SU-DHL-6 (cell line): ENCODE measurements around the gene ZNF154.
"Not testable (repeated sequence)": the region's sequence is repeated elsewhere in the genome, so short reads cannot be mapped to it uniquely, and the experiment has no call there.

Experiments
- H2AFZ ChIP-seq: fragments of 200-600 bp; sonication (generic); 2 replicates; pipeline ENCODE4 v1.6.1; 2014; ENCODE audit warnings: low read depth, mild to moderate bottlenecking, moderate library complexity, mixed read lengths, antibody characterized with exemption, low read length; ENCODE audit not compliant: severe bottlenecking
- H3F3A ChIP-seq: fragments of 200-600 bp; shearing (Covaris generic); 2 replicates; pipeline ENCODE4 v1.6.0; 2016; ENCODE audit warnings: antibody characterized with exemption, mild to moderate bottlenecking; ENCODE audit not compliant: insufficient read depth
- H3K27ac ChIP-seq: fragments of 200-600 bp; sonication (generic); 2 replicates; pipeline ENCODE4 v1.5.1; 2016; ENCODE audit warnings: low read depth, mild to moderate bottlenecking, low read length, moderate library complexity, mixed read lengths
- H3K27me3 ChIP-seq: fragments of 200-600 bp; sonication (generic), shearing (Covaris generic); 2 replicates; pipeline ENCODE4 v1.6.0; 2014; ENCODE audit warnings: mild to moderate bottlenecking, low read length
- H3K36me3 ChIP-seq: fragments of 200-600 bp; sonication (generic); 2 replicates; pipeline ENCODE4 v1.6.1; 2014; ENCODE audit warnings: mild to moderate bottlenecking, low read length, mixed read lengths
- H3K4me2 ChIP-seq: fragments of 300-600, 200-600 bp; shearing (Covaris generic), sonication (generic); 2 replicates; pipeline ENCODE4 v1.6.0; 2014; ENCODE audit warnings: low read length, low read depth, mild to moderate bottlenecking; ENCODE audit not compliant: poor library complexity, severe bottlenecking
- H3K4me3 ChIP-seq: fragments of 200-600 bp; sonication (generic); 2 replicates; pipeline ENCODE4 v1.5.1; 2014; ENCODE audit warnings: antibody characterized with exemption, low read length, mild to moderate bottlenecking, mixed read lengths; ENCODE audit not compliant: insufficient read depth, poor library complexity, severe bottlenecking
- H3K79me2 ChIP-seq: fragments of 200-600 bp; sonication (generic); 2 replicates; pipeline ENCODE4 v1.6.1; 2014; ENCODE audit warnings: mild to moderate bottlenecking, low read length, moderate library complexity; ENCODE audit not compliant: insufficient read depth
- H3K9ac ChIP-seq: fragments of 200-600 bp; sonication (generic); 2 replicates; pipeline ENCODE4 v1.7.0; 2014; ENCODE audit warnings: mild to moderate bottlenecking, low read length
- H3K9me2 ChIP-seq: fragments of 200-600 bp; sonication (generic); replicated peaks from 2 replicates; pipeline ENCODE4 v1.6.1; 2014; ENCODE audit warnings: low read length; ENCODE audit not compliant: insufficient read depth
- H3K9me3 ChIP-seq: fragments of 200-600 bp; sonication (generic); 2 replicates; pipeline ENCODE4 v1.6.1; 2014; ENCODE audit warnings: low read length, mixed read lengths; ENCODE audit not compliant: insufficient read depth
- H4K20me1 ChIP-seq: fragments of 200-600 bp; sonication (generic); 2 replicates; pipeline ENCODE4 v1.6.1; 2014; ENCODE audit warnings: low read depth, mild to moderate bottlenecking, antibody characterized with exemption, low read length, moderate library complexity, mixed read lengths
- EZH2phosphoT487 ChIP-seq: fragments of 200-600 bp; sonication (generic), shearing (Covaris generic); conservative IDR thresholded peaks from 2 replicates; pipeline ENCODE4 v1.6.1; 2018; ENCODE audit warnings: mild to moderate bottlenecking, antibody characterized with exemption, low read length, moderate library complexity, mixed read lengths
- TF ChIP-seq, protein P1 (sequence below): fragments of 200-600 bp; sonication (generic); IDR thresholded peaks from one replicate; pipeline ENCODE4 v1.5.1; 2017; ENCODE audit warnings: antibody characterized with exemption, mild to moderate bottlenecking, low read length, moderate library complexity; ENCODE audit not compliant: insufficient read depth, poor library complexity, severe bottlenecking

Gene ZNF154

DNA sequence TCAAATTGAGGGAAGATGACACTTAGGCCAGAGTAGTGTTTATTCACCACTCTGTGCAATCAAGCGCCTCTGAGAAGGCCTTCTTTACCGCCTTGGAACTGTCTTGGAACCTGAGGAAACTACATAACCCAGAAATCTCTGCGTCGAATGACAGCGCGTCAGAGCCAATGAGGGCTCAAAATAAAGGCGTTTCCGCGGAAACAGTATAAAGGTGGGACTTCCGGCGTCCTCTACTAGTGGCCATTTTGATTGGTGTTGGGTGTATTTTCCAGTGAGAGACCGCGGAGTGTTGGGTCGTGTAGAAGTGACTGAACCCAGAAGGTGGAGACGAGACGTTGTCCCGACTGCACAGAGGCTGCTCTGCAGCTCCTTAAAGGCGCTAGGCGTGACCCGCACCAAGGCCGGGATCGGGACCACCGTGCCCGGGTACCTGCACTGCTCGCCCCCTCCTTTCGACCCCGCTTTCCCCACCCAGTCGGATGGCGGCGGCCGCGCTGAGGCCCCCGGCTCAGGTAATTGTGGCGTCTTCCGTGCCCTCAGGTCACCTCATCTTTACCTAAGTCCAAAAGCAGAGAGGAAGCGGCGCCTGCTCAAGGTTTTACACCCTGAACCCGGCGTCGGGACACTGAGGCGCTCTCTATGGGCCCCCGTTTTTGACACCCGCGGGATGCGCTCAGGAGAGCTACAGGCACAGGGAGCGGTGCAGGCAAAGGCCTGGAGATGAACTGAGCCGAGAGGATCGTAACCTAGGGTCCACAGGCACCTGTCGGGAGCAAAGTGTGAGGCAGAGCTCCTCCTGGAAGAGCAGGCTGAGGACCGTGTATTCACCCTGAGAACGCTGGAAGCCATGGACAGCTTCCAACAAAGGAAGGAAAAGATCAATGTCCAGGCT is 37.8 kb upstream of the ZNF154 start, which contains the start of gene ZNF776:
Gene ZNF776 (plus strand): TSS at position 236 of the 892 bp plus-strand sequence. CDS start 244 bp downstream, at position 480.
- H3K4me3 ChIP-seq = peak within 1 kb of the TSS; percentile 84
- H3F3A ChIP-seq = no peaks in the 10 kb centered on the region
- H3K36me3 ChIP-seq = 0 out of 2 replicates have a peak, but pooled peaks cover 6% of the 10 kb centered on the region
- TF ChIP-seq, protein P1, sequence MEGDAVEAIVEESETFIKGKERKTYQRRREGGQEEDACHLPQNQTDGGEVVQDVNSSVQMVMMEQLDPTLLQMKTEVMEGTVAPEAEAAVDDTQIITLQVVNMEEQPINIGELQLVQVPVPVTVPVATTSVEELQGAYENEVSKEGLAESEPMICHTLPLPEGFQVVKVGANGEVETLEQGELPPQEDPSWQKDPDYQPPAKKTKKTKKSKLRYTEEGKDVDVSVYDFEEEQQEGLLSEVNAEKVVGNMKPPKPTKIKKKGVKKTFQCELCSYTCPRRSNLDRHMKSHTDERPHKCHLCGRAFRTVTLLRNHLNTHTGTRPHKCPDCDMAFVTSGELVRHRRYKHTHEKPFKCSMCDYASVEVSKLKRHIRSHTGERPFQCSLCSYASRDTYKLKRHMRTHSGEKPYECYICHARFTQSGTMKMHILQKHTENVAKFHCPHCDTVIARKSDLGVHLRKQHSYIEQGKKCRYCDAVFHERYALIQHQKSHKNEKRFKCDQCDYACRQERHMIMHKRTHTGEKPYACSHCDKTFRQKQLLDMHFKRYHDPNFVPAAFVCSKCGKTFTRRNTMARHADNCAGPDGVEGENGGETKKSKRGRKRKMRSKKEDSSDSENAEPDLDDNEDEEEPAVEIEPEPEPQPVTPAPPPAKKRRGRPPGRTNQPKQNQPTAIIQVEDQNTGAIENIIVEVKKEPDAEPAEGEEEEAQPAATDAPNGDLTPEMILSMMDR = no peak
- no peak for TF ChIP-seq EZH2phosphoT487
- H3K4me2 ChIP-seq = peak within 1 kb of the TSS; percentile 76
- H3K9me2 ChIP-seq = no peaks in the 10 kb centered on the region
- no peaks in the 10 kb centered on the region for H3K27me3 ChIP-seq
- peak within 1 kb of the TSS; percentile 30; the same call in 1 of the 2 replicates for H3K27ac ChIP-seq
- no peaks in the 10 kb centered on the region for H3K9me3 ChIP-seq
- H2AFZ ChIP-seq = peak within 1 kb of the TSS; percentile 96
- no peaks in the 10 kb centered on the region for H4K20me1 ChIP-seq
- peaks cover 38% of the 10 kb centered on the region for H3K79me2 ChIP-seq
- peak within 1 kb of the TSS; percentile 89 for H3K9ac ChIP-seq

DNA sequence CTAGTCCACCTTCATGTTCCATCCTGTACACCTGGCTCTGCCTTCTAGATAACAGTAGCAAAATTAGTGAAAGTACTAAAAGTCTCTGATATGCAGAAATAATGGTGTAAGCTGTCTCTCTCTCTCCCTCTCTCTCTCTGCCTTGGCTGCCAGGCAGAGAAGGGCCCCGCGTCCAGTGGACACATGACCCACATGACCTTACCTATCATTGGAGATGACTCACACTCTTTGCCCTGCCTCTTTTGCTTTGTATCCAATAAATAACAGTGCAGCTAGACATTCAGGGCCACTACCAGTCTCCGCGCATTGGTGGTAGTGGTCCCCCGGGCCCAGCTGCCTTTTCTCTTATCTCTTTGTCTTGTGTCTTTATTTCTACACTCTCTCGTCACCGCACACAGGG is 29.8 kb upstream of the ZNF154 start:
- not testable (repeated sequence) for H3K27me3 ChIP-seq, H3K9ac ChIP-seq, H3K4me3 ChIP-seq, H2AFZ ChIP-seq, H3K9me3 ChIP-seq, H4K20me1 ChIP-seq, H3K9me2 ChIP-seq, H3K27ac ChIP-seq, H3K4me2 ChIP-seq, H3K36me3 ChIP-seq, H3F3A ChIP-seq, H3K79me2 ChIP-seq

DNA sequence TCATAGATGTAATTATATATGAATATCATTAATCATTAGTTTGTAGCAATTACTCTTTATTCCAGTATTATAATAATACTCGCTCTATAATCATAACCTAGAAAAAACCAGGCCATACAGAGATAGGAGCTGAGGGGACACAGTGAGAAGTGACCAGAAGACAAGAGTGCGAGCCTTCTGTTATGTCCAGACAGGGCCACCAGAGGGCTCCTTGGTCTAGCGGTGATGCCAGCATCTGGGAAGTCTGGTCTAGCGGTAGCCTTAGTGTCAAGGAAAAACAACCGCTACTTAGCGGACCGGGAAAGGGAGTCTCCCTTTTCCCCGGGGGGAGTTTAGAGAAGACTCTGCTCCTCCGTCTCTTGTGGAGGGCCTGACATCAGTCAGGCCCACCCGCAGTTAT is 29.3 kb upstream of the ZNF154 start:
- not testable (repeated sequence) for H3K9ac ChIP-seq, H3K36me3 ChIP-seq, H3K9me3 ChIP-seq, H2AFZ ChIP-seq, H3K4me3 ChIP-seq, H3K4me2 ChIP-seq, H3F3A ChIP-seq, H3K27ac ChIP-seq, H3K27me3 ChIP-seq, H3K9me2 ChIP-seq, H4K20me1 ChIP-seq, H3K79me2 ChIP-seq
- TF ChIP-seq, protein P1 = peak; percentile 12

DNA sequence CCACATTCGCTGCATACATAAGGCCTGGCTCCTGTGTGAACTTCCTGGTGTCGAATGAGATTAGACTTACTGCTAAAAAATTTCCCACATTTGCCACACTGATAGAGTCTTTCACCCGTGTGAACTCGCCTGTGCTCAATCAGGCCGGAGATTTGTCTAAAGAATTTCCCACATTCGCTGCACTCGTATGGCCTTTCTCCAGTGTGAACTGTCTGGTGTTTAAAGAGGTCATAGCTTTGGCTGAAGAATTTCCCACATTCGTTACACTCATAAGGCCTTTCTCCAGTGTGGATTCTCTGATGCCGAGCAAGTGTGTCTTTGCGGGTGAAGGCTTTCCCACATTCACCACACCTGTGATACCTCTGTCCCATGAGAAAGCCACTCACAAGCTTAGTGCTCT is 11.9 kb upstream of the ZNF154 start:
- H3K79me2 ChIP-seq = no peaks in the 10 kb centered on the region

More for the DNA sequence above, 11.9 kb upstream of the ZNF154 start:
- Histone ChIP-seq H2AFZ (no peak overlapping the region), H3K4me3 (no peak overlapping the region), H3K9me3 (no peaks in the 10 kb centered on the region), H3K27ac (no peak overlapping the region), H3K9me2 (no peaks in the 10 kb centered on the region), H3K27me3 (no peaks in the 10 kb centered on the region), H3K36me3 (peaks cover 14% of the 10 kb centered on the region), H3F3A (no peaks in the 10 kb centered on the region), H4K20me1 (no peaks in the 10 kb centered on the region), H3K9ac (no peak overlapping the region), H3K4me2 (no peak overlapping the region)
- no peak for TF ChIP-seq EZH2phosphoT487
- TF ChIP-seq, protein P1 = no peak
